B cell (primary cell): ENCODE results near the gene RNF114.

Experiments
- CTCF ChIP-seq: fragments of 200-600 bp; IDR thresholded peaks from one replicate; pipeline ENCODE4 v1.8.0; 2022; ENCODE audit warnings: antibody characterized with exemption, mild to moderate bottlenecking
- EZH2 ChIP-seq: IDR thresholded peaks from 2 replicates; pipeline ENCODE4 v1.6.1; 2012; ENCODE audit warnings: borderline replicate concordance, low read depth, mild to moderate bottlenecking, moderate library complexity, low read length; ENCODE audit not compliant: insufficient read depth, poor library complexity, severe bottlenecking

DNA sequence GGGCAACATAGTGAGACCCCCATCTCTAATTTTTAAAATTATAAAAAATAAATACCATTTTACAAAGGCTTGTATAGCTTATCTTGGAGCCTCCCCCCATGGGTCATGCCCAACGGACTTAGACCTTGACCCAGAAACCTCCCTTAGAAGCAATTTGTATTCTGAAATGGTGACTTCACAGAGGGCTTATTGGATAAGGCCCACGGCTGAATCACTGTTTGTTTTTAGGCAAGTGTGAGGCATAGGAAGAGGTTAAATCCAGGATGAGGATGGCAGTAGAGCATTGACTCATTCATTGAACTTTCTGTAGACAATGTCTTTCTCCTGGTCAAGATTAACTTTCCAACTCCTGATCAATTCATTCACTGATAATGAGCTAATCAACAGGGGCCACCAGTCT lies 40.3 kb downstream of the RNF114 start:
- TF ChIP-seq CTCF: no peak
- TF ChIP-seq EZH2: no peak
